Thymus (tissue), 11 donors: ENCODE results near the gene KMT2C. TPM values are rescaled to one million over a fixed set of nuclear protein-coding genes. Genes with fewer than 3 reads are reported as not detected.
"Not testable (repeated sequence)": the region's sequence is repeated elsewhere in the genome, so short reads cannot be mapped to it uniquely, and the experiment has no call there.

ENCODE experiments used
- DNase-seq, 9 donors: peaks; one replicate each; pipeline ENCODE4 v3.0.0-alpha.2; 2013; ENCODE audit warnings: low spot score in 9 of 9, low read depth in 6 of 9, missing footprints in 1 of 9
- H3K27ac ChIP-seq, 2 donors: one replicate each; pipeline ENCODE4 v1.5.1; 2013; ENCODE audit warnings: control low read depth in 1 of 2, low read depth in 1 of 2, low read length in 1 of 2, mild to moderate bottlenecking in 1 of 2, moderate library complexity in 1 of 2
- H3K27me3 ChIP-seq, 2 donors: one replicate each; pipeline ENCODE4 v1.5.1; 2013; ENCODE audit warnings: low read length in 1 of 2; ENCODE audit not compliant: control insufficient read depth in 2 of 2, insufficient read depth in 1 of 2
- H3K36me3 ChIP-seq, 2 donors: one replicate each; pipeline ENCODE4 v1.5.1; 2013; ENCODE audit warnings: low read length in 1 of 2, mild to moderate bottlenecking in 1 of 2, moderate library complexity in 1 of 2; ENCODE audit not compliant: control insufficient read depth in 2 of 2, insufficient read depth in 2 of 2
- H3K4me1 ChIP-seq, 2 donors: one replicate each; pipeline ENCODE4 v1.5.1; 2013; ENCODE audit warnings: low read length in 2 of 2; ENCODE audit not compliant: control insufficient read depth in 2 of 2, insufficient read depth in 2 of 2
- H3K4me3 ChIP-seq, 2 donors: one replicate each; pipeline ENCODE4 v1.5.1; 2013; ENCODE audit warnings: low read length in 2 of 2, control low read depth in 1 of 2, mild to moderate bottlenecking in 1 of 2
- H3K9me3 ChIP-seq, 2 donors: one replicate each; pipeline ENCODE4 v1.5.1; 2013; ENCODE audit warnings: low read length in 1 of 2, mild to moderate bottlenecking in 1 of 2; ENCODE audit not compliant: control insufficient read depth in 2 of 2, insufficient read depth in 1 of 2
- WGBS: extraction: QIAGEN DNeasy Blood & Tissue Kit; methylation state at CpG from one replicate; pipeline ENCODE4 v1.1.7; 2013; 5-methylcytosine and 5-hydroxymethylcytosine counted together
- polyA plus RNA-seq: library from polyadenylated mRNA; stranded (reverse); fragments of 200-250 nt; gene quantifications from one replicate; pipeline ENCODE4 v1.2.3, GENCODE V29; 2013
- total RNA-seq: library from RNA; stranded (reverse); fragments of 120-200 nt; gene quantifications from one replicate; pipeline ENCODE4 v1.2.4, GENCODE V29; 2013
- donor health status: healthy.

The KMT2C gene
- total and polyA plus RNA-seq, 2 donors: 14.4 to 26.2 TPM

DNA sequence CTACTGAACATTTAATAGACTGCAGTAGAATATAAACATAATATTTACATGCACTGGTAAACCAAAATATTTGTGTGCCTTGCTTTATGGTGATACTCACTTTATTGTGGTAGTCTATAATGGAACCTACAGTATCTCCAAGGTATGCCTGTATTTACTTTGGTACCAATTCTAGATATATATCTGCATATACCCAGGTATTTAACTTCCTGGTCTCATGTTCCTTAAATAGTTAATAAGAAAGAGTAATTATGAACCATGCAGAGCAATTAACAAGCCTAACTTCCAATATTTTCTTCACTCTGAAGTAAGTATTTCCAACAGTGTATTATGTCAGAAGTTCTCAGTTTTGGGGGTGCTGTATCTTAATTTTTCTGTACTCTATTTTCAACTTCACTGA lies 57.3 kb downstream of the KMT2C start:
- H3K36me3 ChIP-seq, DNase-seq, H3K27ac ChIP-seq, H3K4me1 ChIP-seq, H3K4me3 ChIP-seq, H3K27me3 ChIP-seq: not testable (repeated sequence)
- peaks cover 0 to 11% of the 10 kb centered on the region in 2 donors for H3K9me3 ChIP-seq

DNA sequence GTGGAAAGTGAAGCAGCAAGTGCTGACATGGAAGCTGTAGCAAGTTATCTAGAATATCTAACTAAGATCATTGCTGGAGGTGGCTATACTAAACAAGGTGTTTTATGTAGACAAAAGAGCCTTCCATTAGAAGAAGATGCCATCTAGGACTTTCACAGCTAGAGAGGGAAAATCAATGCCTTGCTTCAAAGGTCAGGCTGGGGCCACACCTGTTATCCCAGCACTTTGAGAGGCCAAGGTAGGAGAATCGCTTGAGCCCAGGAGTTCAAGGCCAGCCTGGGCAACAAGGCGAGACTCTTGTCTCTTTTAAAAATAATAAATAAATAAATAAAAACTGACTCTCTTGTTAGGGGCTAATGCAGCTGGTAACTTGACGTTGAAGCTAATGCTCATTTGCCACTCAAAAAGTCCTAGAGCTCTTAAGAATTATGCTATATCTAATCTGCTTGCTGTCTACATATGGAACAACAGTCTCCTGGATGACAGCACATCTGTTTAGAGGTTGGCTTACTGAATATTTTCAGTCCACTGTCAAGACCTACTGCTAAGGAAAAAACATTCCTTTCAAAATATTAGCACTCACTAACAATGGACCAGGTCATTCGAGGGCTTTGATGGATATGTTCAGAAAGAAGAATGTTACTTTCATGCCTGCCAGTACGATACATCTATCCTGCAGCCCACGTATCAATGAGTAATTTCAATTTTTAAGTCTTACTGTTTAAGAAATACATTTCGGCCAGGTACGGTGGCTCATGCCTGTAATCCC lies 58.9 kb downstream of the KMT2C start:
- H3K4me1 ChIP-seq, DNase-seq: not testable (repeated sequence)
- WGBS: 90% methylated on average over 8 of the region's 8 CpGs

DNA sequence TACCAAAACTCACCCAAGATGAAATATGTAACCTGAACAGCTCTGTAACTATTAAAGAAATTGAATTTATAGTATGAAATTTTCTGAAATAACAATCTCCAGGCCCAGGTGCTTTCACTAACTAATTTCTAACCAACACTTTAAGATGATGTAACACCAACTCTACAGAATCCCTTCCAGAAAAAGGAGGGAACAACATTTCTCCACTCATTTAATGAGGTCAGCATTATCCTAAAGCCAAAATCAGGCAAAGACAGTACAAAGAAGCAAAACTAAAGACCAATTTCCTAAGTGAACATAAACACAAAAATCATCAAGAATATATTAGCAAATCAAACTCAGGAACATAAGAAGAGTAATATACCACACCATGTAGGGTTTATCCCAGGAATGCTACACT lies 65.5 kb downstream of the KMT2C start:
- H3K36me3 ChIP-seq: peaks cover 0 to 7% of the 10 kb centered on the region in 2 donors
- no peaks in the 10 kb centered on the region for H3K27me3 ChIP-seq
- peaks cover 0 to 2% of the 10 kb centered on the region in 2 donors for H3K4me1 ChIP-seq
- H3K4me3 ChIP-seq: no peak overlapping the region
- no peak for DNase-seq
- H3K9me3 ChIP-seq: peaks cover 0 to 5% of the 10 kb centered on the region in 2 donors
- no peak overlapping the region for H3K27ac ChIP-seq

More for the DNA sequence above, 58.9 kb downstream of the KMT2C start:
- not testable (repeated sequence) for H3K36me3 ChIP-seq, H3K4me3 ChIP-seq, H3K27ac ChIP-seq, H3K27me3 ChIP-seq
- peaks cover 0 to 15% of the 10 kb centered on the region in 2 donors for H3K9me3 ChIP-seq

- H3K9me3 ChIP-seq: peaks cover 0 to 5% of the 10 kb centered on the region in 2 donors
- no peak overlapping the region for H3K27ac ChIP-seq
- no peaks in the 10 kb centered on the region for H3K27me3 ChIP-seq
- peaks cover 0 to 7% of the 10 kb centered on the region in 2 donors for H3K36me3 ChIP-seq
- WGBS: 58% methylated on average over 3 of the region's 3 CpGs
- no peak for DNase-seq
- no peak overlapping the region for H3K4me3 ChIP-seq
- H3K4me1 ChIP-seq: peaks cover 0 to 2% of the 10 kb centered on the region in 2 donors
These were observed 66.3 kb downstream of the KMT2C start for GRCh38 chr7:152369518-152369917.

- 99% methylated on average over 8 of the region's 8 CpGs for WGBS
- DNase-seq: no peak
These were observed 68.6 kb downstream of the KMT2C start for GRCh38 chr7:152367170-152367569.

DNA sequence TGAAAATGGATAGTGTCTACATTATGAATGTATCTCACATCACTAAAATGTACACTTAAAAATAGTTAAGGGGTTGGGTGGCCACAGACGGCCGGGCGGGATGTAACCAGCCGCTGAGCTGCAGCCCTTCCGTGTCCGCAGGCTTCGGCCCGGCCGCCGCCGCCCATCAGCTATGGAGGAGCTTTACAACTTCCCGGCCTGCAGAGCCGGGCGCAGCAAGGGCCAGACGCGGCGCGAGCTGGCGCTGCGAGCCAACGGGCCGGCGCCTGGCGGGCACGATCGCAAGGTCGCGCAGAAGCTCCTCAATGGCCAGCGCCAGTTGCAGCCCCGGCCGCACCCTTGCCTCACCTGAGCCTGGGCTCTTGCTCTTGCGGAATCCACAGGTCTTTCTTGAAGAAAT lies 69.1 kb downstream of the KMT2C start:
- no peak for DNase-seq

More at GRCh38 chr7:152367170-152367569, 68.6 kb downstream of the KMT2C start:
- Histone ChIP-seq H3K27me3 (no peaks in the 10 kb centered on the region), H3K27ac (no peak overlapping the region), H3K4me3 (no peak overlapping the region), H3K36me3 (peaks cover 0 to 7% of the 10 kb centered on the region in 2 donors), H3K9me3 (peaks cover 0 to 3% of the 10 kb centered on the region in 2 donors), H3K4me1 (peaks cover 2 to 3% of the 10 kb centered on the region in 2 donors)

DNA sequence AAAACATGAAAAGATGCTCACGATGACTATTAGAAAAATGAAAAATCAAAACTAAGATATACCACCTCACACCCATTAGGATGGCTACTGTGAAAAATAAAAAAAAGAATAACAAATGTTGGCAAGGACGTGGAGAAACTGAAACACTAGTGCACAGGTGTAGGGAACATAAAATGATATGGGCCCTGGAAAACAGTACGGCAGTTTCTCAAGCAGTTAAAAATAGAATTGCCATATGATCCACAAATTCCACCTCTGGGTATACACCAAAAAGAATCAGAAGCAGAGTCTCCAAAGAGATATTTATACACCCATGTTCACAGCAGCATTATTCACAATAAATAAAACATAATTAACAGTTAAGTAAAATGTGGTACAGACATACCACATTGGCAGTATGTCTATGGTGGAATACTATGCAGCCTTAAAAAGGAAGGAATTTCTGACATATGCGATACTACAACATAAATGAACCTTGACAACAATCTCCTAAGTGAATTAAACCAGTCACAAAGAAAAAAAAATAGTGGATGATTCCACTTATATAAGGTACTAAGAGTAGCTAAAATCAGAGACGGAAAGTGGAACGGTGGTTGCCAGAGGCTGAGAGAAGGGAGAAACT lies 69.7 kb downstream of the KMT2C start:
- Histone ChIP-seq H3K4me3 (no peak overlapping the region), H3K27ac (no peak overlapping the region), H3K36me3 (peaks cover 0 to 7% of the 10 kb centered on the region in 2 donors), H3K9me3 (no peaks in the 10 kb centered on the region), H3K27me3 (no peaks in the 10 kb centered on the region), H3K4me1 (peaks cover 0 to 3% of the 10 kb centered on the region in 2 donors)
- DNase-seq: no peak
- WGBS: 97% methylated on average over 6 of the region's 6 CpGs

More for the DNA sequence above, 69.1 kb downstream of the KMT2C start:
- no peaks in the 10 kb centered on the region for H3K9me3 ChIP-seq
- no peak overlapping the region for H3K4me3 ChIP-seq
- H3K4me1 ChIP-seq: peaks cover under 1 to 3% of the 10 kb centered on the region in 2 donors
- 96% methylated on average over 32 of the region's 32 CpGs for WGBS
- peaks cover 0 to 7% of the 10 kb centered on the region in 2 donors for H3K36me3 ChIP-seq
- no peaks in the 10 kb centered on the region for H3K27me3 ChIP-seq
- H3K27ac ChIP-seq: no peak overlapping the region

DNA sequence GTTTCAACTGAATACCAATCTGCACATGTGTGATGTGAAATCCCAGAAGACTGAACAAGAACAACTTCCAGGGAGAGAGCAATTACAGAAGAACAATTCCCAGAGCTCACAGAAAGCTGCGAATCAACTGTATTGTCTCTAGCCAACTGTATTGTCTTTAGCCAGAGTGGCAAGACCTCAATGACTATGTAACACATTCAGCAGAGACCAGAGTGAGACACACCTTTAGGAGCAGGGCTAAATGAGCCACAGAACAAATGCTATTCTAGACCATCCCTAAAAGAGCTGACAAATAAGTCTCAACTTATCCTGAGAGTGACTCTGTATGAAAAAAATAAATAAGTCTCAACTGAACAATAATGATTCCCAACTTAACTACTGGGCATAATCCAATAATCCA lies 72.0 kb downstream of the KMT2C start:
- DNase-seq: no peak
- no peaks in the 10 kb centered on the region for H3K9me3 ChIP-seq
- H3K27ac ChIP-seq: no peak overlapping the region
- H3K4me3 ChIP-seq: no peak overlapping the region
- 98% methylated on average over 1 of the region's 1 CpG for WGBS
- no peaks in the 10 kb centered on the region for H3K27me3 ChIP-seq
- H3K36me3 ChIP-seq: peaks cover 0 to 7% of the 10 kb centered on the region in 2 donors
- H3K4me1 ChIP-seq: peaks cover 0 to 3% of the 10 kb centered on the region in 2 donors

DNA sequence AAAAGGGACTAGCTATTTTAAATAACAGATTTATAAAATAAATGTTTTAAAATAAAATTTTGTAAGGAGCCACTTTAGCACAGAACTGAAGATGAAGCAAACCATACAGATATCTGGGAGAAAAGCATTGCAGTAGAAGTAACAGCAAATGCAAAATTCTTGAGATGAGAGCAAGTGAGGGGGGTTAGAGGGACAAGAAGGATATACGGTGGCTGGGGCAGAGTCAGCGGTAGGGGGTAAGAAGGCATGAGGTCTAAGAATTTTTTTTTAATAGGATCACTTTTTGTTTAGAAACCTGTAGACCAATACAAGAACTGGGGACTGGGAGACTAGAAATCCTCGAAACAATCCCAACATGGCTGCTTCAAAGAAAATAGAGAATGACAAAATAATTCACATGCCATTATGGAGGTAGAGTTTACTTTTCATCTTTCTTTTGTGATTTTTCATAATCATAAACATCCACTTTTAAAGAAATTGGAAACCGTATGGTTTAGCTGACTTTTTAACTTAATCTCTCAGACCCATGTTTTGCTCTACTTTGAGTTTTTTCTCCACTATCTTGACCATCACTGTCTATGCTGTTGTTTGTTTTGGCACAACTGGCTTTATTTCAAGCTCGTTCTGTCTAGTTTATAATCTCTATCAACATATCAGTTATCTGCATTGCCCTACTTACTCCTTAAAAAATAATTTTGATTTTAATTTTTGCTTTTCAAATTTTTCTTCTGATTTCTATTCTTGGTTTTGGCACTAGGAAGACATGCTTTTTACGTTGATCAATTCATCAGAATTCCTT lies 73.5 kb downstream of the KMT2C start:
- 85% methylated on average over 6 of the region's 6 CpGs for WGBS
- Histone ChIP-seq H3K9me3 (no peaks in the 10 kb centered on the region), H3K4me3 (no peak overlapping the region), H3K36me3 (peaks cover 3 to 7% of the 10 kb centered on the region in 2 donors), H3K27me3 (no peaks in the 10 kb centered on the region), H3K4me1 (peaks cover 0 to 3% of the 10 kb centered on the region in 2 donors), H3K27ac (no peak overlapping the region)
- no peak for DNase-seq
